Fibroblast of pulmonary artery (primary cell): ENCODE results near the gene LONP1.
A peak's percentile ranks its signal among the peaks of the same experiment; 100 is the strongest.

Experiments used
- DNase-seq: peaks from one replicate; pipeline ENCODE4 v3.0.0-alpha.2; 2010; ENCODE audit warnings: low read depth
- H3K4me3 ChIP-seq: replicated peaks from 2 replicates; pipeline ENCODE4 v1.5.1; 2011; ENCODE audit warnings: low read depth, mild to moderate bottlenecking, control low read depth, low read length, moderate library complexity
- CTCF ChIP-seq: IDR thresholded peaks from 2 replicates; pipeline ENCODE4 v1.5.1; 2011; ENCODE audit warnings: mild to moderate bottlenecking, control low read depth, low read length, inconsistent platforms; ENCODE audit errors: missing control alignments

LONP1 gene

GRCh38 chr19:5684694-5685430 lies 35.1 kb downstream of the LONP1 start:
- TF ChIP-seq CTCF = no peak
- no peak overlapping the region for H3K4me3 ChIP-seq
- no peak for DNase-seq

GRCh38 chr19:5683177-5683886 lies 36.6 kb downstream of the LONP1 start:
- no peak for TF ChIP-seq CTCF
- H3K4me3 ChIP-seq = no peak overlapping the region
- no peak for DNase-seq

- no peak for TF ChIP-seq CTCF
- DNase-seq = no peak
- H3K4me3 ChIP-seq = no peak overlapping the region
These were observed 37.9 kb downstream of the LONP1 start for GRCh38 chr19:5682107-5682482.

GRCh38 chr19:5681391-5682106 lies 38.4 kb downstream of the LONP1 start:
- no peak for DNase-seq
- H3K4me3 ChIP-seq = peak overlapping the region; percentile 99
- TF ChIP-seq CTCF = no peak

- peak; percentile 99 for DNase-seq
- no peak for TF ChIP-seq CTCF
- H3K4me3 ChIP-seq = peak within 1 kb of the TSS; percentile 99
These were observed 39.2 kb downstream of the LONP1 start, which contains the start of the genes HSD11B1L and MICOS13 for GRCh38 chr19:5680437-5681368. Gene HSD11B1L, plus strand, starts transcription at chr19:5681027. Its CDS starts 3,806 bp downstream, at chr19:5684833. Gene MICOS13, minus strand, starts transcription at chr19:5680516. Its CDS starts 30 bp downstream, at chr19:5680486.

GRCh38 chr19:5680084-5680436 lies 39.9 kb downstream of the LONP1 start:
- TF ChIP-seq CTCF = no peak
- DNase-seq = peak; percentile 26
- H3K4me3 ChIP-seq = peak overlapping the region; percentile 99
